IPS-NIHi7 (cell line): Measurements from ENCODE around the gene LURAP1L.

ENCODE experiments used
- DNase-seq: peaks from one replicate; pipeline ENCODE4 v3.0.0; 2012; ENCODE audit warnings: mixed read lengths; ENCODE audit errors: extremely low spot score

Gene LURAP1L

GRCh38 chr9:12813533-12813932, 38.7 kb downstream of the LURAP1L start:
- DNase-seq: no peak

GRCh38 chr9:12813960-12814876, 39.4 kb downstream of the LURAP1L start:
- no peak for DNase-seq

- DNase-seq: no peak
Observed at GRCh38 chr9:12814877-12815237, 40.0 kb downstream of the LURAP1L start.

- no peak for DNase-seq
Observed at GRCh38 chr9:12815888-12816287, 41.1 kb downstream of the LURAP1L start.

- DNase-seq: no peak
Observed at GRCh38 chr9:12816656-12817101, 41.9 kb downstream of the LURAP1L start.

- DNase-seq: peak; percentile 9
Observed at GRCh38 chr9:12817702-12818101, 42.9 kb downstream of the LURAP1L start.

- DNase-seq: peak; percentile 14
Observed at GRCh38 chr9:12818431-12819000, 43.7 kb downstream of the LURAP1L start.

- peak; percentile 41 for DNase-seq
Observed at GRCh38 chr9:12819436-12820185, 44.8 kb downstream of the LURAP1L start.

- no peak for DNase-seq
Observed at GRCh38 chr9:12822111-12822510, 47.3 kb downstream of the LURAP1L start.

- no peak for DNase-seq
Observed at GRCh38 chr9:12826924-12827565, 52.2 kb downstream of the LURAP1L start.

- no peak for DNase-seq
Observed at GRCh38 chr9:12833701-12834100, 58.9 kb downstream of the LURAP1L start.

- DNase-seq: no peak
Observed at GRCh38 chr9:12838546-12838945, 63.7 kb downstream of the LURAP1L start.

GRCh38 chr9:12843735-12844134, 68.9 kb downstream of the LURAP1L start:
- no peak for DNase-seq

- DNase-seq: no peak
Observed at GRCh38 chr9:12846035-12846434, 71.2 kb downstream of the LURAP1L start.

- DNase-seq: no peak
Observed at GRCh38 chr9:12847561-12847960, 72.7 kb downstream of the LURAP1L start.

GRCh38 chr9:12849486-12850003, 74.7 kb downstream of the LURAP1L start:
- DNase-seq: no peak

GRCh38 chr9:12851341-12852090, 76.7 kb downstream of the LURAP1L start:
- DNase-seq: no peak

GRCh38 chr9:12853051-12853450, 78.2 kb downstream of the LURAP1L start:
- no peak for DNase-seq

- no peak for DNase-seq
Observed at GRCh38 chr9:12854221-12854620, 79.4 kb downstream of the LURAP1L start.

- DNase-seq: no peak
Observed at GRCh38 chr9:12855066-12855465, 80.2 kb downstream of the LURAP1L start.

GRCh38 chr9:12856603-12857002, 81.8 kb downstream of the LURAP1L start:
- peak; percentile 55 for DNase-seq
